K562 (cell line): Measurements from ENCODE around the gene MGAT1. TPM values are rescaled to one million over a fixed set of nuclear protein-coding genes. Genes with fewer than 3 reads are reported as not detected.

Experiments used
- BCL6 ChIP-seq: fragments of 250-450 bp; sonication (Bioruptor Pico); IDR thresholded peaks from 2 replicates; pipeline ENCODE4 v1.4.0; 2020
- BMI1 ChIP-seq: fragments of 150-350 bp; IDR thresholded peaks from 2 replicates; pipeline ENCODE4 v1.6.1; 2014; ENCODE audit warnings: low read length
- DDX20 ChIP-seq: fragments of 450-650 bp; IDR thresholded peaks from 2 replicates; pipeline ENCODE4 v1.6.1; 2016; ENCODE audit warnings: missing genetic modification characterization, low read depth, mild to moderate bottlenecking, missing compliant biosample characterization, moderate library complexity
- HSF4 ChIP-seq: fragments of 250-450 bp; sonication (Bioruptor Pico); IDR thresholded peaks from 2 replicates; pipeline ENCODE4 v2.1.2; 2022; ENCODE audit warnings: mild to moderate bottlenecking, moderate library complexity, borderline replicate concordance
- KLF16 ChIP-seq: IDR thresholded peaks from 2 replicates; pipeline ENCODE4 v1.6.1; 2016; ENCODE audit warnings: antibody characterized with exemption
- NCOA6 ChIP-seq: fragments of 450-650 bp; IDR thresholded peaks from 2 replicates; pipeline ENCODE4 v1.6.1; 2017; ENCODE audit warnings: mild to moderate bottlenecking
- PHF8 ChIP-seq: fragments of 200-600 bp; sonication (generic); IDR thresholded peaks from 2 replicates; pipeline ENCODE4 v1.6.1; 2012; ENCODE audit warnings: mixed run types, mild to moderate bottlenecking, inconsistent platforms, low read length, moderate library complexity, borderline replicate concordance
- RBM22 ChIP-seq: fragments of 200-400 bp; formaldehyde crosslinking; IDR thresholded peaks from 2 replicates; pipeline ENCODE4 v1.6.1; 2018; ENCODE audit warnings: low read length, low read depth; ENCODE audit not compliant: poor library complexity, severe bottlenecking
- SMARCA5 ChIP-seq: fragments of 450-650 bp; IDR thresholded peaks from 2 replicates; pipeline ENCODE4 v1.6.1; 2016
- SRSF1 ChIP-seq: fragments of 200-400 bp; formaldehyde crosslinking; IDR thresholded peaks from 2 replicates; pipeline ENCODE4 v1.6.1; 2017; ENCODE audit warnings: mild to moderate bottlenecking, low read depth, low read length, moderate library complexity
- ZNF282 ChIP-seq: sonication (generic); formaldehyde crosslinking; IDR thresholded peaks from 2 replicates; pipeline ENCODE4 v1.8.1; 2023; ENCODE audit warnings: missing genetic modification reagents
- ZNF583 ChIP-seq: fragments of 250-450 bp; sonication (Bioruptor Pico); IDR thresholded peaks from 2 replicates; pipeline ENCODE4 v1.4.0; 2020
- ZNF696 ChIP-seq: fragments of 250-450 bp; sonication (Bioruptor Pico); conservative IDR thresholded peaks from 2 replicates; pipeline ENCODE4 v1.4.0; 2020; ENCODE audit warnings: mild to moderate bottlenecking, moderate library complexity
- polyA plus RNA-seq, 8 experiments: library from polyadenylated mRNA; depleted of rRNA in 4 of 8; stranded (reverse) in 5 of 8; unstranded in 3 of 8; fragments of >200 nt; fragmentation: Nextera tagmentation in 2 of 8; fragmentation: Illumina TruSeq in 1 of 8; extraction: Ambion mirVana in 2 of 8; extraction: Trizol in 1 of 8; gene quantifications; 2 replicates each; pipeline versions ENCODE4 v1.2.1 to v1.2.3, GENCODE V29; 2011 to 2014; ENCODE audit warnings: inconsistent platforms in 1 of 8, missing spikeins in 1 of 8
- total RNA-seq, 7 experiments: library from RNA; depleted of rRNA in 6 of 7; stranded (reverse); fragments of >200 nt in 6 of 7; fragmentation: Illumina TruSeq in 2 of 7; extraction: Trizol in 2 of 7; gene quantifications; 2 replicates each; pipeline versions ENCODE4 v1.2.1 to v1.2.3, GENCODE V29; 2011 to 2021; ENCODE audit warnings: low replicate concordance in 1 of 7
- TF ChIP-seq, protein P1 (sequence below): fragments of 250-450 bp; sonication (Bioruptor Pico); IDR thresholded peaks from 2 replicates; pipeline ENCODE4 v1.4.0; 2020; ENCODE audit warnings: mild to moderate bottlenecking, moderate library complexity, borderline replicate concordance
- TF ChIP-seq, protein P2 (sequence below): fragments of 450-650 bp; formaldehyde crosslinking; IDR thresholded peaks from 2 replicates; pipeline ENCODE4 v1.4.0; 2020; ENCODE audit warnings: mild to moderate bottlenecking
- TF ChIP-seq, protein P3 (sequence below): sonication (generic); formaldehyde crosslinking; IDR thresholded peaks from 2 replicates; pipeline ENCODE4 v1.8.0; 2023; ENCODE audit warnings: mild to moderate bottlenecking, missing genetic modification reagents
- TF ChIP-seq, protein P4 (sequence below), 2 experiments: fragments of 450-650 bp; IDR thresholded peaks; 2 replicates each; pipeline ENCODE4 v1.6.1; 2016

The MGAT1 gene
- total and polyA plus RNA-seq, 9 of the 15 experiments (the other 6 are each of a cell fraction or from before 2014, with no cell fraction given) = 3.9 to 82.7 (median 44.5) TPM

DNA sequence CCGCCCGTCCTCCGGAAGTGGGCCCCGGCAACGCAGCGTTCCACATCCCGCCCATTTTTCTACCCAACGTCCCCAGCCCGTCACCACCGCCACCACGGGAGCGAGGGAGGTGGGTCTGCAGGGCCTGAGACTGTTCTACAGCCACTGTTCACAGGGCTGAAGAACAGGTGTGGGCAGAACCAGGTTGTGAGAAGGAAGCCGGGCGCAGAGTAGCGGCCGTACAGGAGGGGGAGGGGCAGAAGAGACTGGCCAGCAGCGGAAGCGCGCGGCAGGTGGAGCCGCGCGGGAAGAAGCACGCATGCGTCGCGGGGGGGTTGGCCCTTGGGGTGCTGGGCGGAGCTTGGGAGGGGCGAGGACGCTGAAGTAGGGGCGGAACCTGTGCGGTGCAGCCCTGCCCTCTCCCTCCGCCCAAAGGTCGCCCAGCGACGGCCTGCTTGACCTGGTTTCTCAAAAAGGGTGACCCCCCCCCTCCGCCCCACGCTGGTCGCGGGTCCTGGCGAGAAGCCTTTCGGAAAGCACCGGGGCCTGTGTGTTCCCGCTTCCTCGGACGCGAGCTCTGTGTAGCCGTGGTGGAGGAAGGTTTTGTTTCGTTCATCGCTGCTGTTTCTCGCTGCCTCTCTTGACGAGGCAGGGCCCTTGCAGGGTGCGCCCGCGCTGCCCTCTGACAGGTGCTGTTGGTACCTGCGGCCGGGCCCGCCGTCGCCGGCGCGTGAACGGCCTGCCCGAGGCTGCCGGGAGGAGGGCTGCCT, 7.8 kb upstream of the MGAT1 start (continued):
- no peak for TF ChIP-seq DDX20 (tag)
- TF ChIP-seq ZNF282 = peak; percentile 47; the same call in 1 of the 2 replicates
- no peak for TF ChIP-seq SRSF1
- no peak for TF ChIP-seq ZNF696
- TF ChIP-seq, protein P1, sequence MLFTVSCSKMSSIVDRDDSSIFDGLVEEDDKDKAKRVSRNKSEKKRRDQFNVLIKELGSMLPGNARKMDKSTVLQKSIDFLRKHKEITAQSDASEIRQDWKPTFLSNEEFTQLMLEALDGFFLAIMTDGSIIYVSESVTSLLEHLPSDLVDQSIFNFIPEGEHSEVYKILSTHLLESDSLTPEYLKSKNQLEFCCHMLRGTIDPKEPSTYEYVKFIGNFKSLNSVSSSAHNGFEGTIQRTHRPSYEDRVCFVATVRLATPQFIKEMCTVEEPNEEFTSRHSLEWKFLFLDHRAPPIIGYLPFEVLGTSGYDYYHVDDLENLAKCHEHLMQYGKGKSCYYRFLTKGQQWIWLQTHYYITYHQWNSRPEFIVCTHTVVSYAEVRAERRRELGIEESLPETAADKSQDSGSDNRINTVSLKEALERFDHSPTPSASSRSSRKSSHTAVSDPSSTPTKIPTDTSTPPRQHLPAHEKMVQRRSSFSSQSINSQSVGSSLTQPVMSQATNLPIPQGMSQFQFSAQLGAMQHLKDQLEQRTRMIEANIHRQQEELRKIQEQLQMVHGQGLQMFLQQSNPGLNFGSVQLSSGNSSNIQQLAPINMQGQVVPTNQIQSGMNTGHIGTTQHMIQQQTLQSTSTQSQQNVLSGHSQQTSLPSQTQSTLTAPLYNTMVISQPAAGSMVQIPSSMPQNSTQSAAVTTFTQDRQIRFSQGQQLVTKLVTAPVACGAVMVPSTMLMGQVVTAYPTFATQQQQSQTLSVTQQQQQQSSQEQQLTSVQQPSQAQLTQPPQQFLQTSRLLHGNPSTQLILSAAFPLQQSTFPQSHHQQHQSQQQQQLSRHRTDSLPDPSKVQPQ (CRISPR knock-in tag) = no peak
- no peak for TF ChIP-seq SMARCA5
- TF ChIP-seq, protein P2, sequence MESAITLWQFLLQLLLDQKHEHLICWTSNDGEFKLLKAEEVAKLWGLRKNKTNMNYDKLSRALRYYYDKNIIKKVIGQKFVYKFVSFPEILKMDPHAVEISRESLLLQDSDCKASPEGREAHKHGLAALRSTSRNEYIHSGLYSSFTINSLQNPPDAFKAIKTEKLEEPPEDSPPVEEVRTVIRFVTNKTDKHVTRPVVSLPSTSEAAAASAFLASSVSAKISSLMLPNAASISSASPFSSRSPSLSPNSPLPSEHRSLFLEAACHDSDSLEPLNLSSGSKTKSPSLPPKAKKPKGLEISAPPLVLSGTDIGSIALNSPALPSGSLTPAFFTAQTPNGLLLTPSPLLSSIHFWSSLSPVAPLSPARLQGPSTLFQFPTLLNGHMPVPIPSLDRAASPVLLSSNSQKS = no peak
- peak; percentile 84 for TF ChIP-seq ZNF583 (CRISPR knock-in tag)
- peak; percentile 97 for TF ChIP-seq PHF8
- peak; percentile 83 for TF ChIP-seq RBM22
- TF ChIP-seq, protein P3, sequence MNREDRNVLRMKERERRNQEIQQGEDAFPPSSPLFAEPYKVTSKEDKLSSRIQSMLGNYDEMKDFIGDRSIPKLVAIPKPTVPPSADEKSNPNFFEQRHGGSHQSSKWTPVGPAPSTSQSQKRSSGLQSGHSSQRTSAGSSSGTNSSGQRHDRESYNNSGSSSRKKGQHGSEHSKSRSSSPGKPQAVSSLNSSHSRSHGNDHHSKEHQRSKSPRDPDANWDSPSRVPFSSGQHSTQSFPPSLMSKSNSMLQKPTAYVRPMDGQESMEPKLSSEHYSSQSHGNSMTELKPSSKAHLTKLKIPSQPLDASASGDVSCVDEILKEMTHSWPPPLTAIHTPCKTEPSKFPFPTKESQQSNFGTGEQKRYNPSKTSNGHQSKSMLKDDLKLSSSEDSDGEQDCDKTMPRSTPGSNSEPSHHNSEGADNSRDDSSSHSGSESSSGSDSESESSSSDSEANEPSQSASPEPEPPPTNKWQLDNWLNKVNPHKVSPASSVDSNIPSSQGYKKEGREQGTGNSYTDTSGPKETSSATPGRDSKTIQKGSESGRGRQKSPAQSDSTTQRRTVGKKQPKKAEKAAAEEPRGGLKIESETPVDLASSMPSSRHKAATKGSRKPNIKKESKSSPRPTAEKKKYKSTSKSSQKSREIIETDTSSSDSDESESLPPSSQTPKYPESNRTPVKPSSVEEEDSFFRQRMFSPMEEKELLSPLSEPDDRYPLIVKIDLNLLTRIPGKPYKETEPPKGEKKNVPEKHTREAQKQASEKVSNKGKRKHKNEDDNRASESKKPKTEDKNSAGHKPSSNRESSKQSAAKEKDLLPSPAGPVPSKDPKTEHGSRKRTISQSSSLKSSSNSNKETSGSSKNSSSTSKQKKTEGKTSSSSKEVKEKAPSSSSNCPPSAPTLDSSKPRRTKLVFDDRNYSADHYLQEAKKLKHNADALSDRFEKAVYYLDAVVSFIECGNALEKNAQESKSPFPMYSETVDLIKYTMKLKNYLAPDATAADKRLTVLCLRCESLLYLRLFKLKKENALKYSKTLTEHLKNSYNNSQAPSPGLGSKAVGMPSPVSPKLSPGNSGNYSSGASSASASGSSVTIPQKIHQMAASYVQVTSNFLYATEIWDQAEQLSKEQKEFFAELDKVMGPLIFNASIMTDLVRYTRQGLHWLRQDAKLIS = 0 out of 2 replicates have a peak, but pooled peaks have one; percentile 60
- TF ChIP-seq NCOA6 = peak; percentile 60
- TF ChIP-seq, protein P4, sequence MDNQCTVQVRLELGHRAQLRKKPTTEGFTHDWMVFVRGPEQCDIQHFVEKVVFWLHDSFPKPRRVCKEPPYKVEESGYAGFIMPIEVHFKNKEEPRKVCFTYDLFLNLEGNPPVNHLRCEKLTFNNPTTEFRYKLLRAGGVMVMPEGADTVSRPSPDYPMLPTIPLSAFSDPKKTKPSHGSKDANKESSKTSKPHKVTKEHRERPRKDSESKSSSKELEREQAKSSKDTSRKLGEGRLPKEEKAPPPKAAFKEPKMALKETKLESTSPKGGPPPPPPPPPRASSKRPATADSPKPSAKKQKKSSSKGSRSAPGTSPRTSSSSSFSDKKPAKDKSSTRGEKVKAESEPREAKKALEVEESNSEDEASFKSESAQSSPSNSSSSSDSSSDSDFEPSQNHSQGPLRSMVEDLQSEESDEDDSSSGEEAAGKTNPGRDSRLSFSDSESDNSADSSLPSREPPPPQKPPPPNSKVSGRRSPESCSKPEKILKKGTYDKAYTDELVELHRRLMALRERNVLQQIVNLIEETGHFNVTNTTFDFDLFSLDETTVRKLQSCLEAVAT (IDR thresholded peaks at IDR 0.05) = peak in 1 of 2 experiments; percentile 50; a peak in 1 of 4 replicates
- no peak for TF ChIP-seq BMI1
- TF ChIP-seq BCL6 (CRISPR knock-in tag) = no peak
- TF ChIP-seq HSF4 (CRISPR knock-in tag) = peak; percentile 69; the same call in 1 of the 2 replicates
- peak; percentile 65 for TF ChIP-seq KLF16
